Measurements from ENCODE around the gene PRR14. TPM values are rescaled to one million over a fixed set of nuclear protein-coding genes. Genes with fewer than 3 reads are reported as not detected.

The PRR14 gene
- total RNA-seq, 2 donors from 2014 or later = 21.2 to 35.4 TPM

DNA sequence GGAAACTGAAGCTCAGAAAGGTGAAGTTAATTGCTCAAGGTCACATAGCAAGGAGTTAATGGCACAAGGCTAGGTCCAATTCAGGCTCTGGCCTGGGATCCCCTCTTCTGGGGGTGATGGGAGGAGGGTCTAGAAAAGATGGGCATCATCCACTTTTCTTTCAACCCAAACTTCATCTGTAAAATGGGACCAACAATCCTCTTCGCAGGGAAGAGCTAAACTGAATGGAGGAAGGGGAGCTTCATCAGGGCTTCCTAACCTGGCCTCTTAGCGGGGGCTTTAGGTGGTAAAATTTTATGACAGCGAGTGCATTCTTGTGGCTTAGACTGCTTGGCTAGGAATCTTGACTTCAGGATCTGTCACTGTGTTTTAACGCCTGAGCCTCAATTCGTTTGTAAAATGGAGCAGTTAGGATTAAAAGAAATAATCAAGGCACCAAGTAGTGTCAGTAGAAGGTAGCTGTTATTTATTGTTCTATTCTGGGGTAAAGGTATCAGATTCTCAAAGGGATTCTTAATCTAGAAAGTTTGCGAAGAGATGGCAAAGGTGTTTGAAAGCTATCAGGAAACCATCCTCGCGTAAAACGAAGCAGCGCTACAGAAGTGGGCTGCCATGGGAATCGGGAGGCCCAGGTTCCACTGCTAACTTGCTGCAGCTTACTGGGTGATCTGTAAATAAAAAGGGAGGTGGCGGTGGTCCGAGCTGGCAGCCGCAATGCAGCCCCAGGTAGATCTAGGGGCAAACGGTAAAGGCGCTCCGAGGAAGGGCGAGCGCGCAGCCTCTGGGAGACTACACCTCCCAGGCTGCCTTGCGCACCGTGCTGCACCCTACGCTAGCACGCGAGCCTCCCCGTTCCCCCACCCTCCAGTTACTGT is 46.7 kb downstream of the PRR14 start:
- Mint-ChIP-seq H3K4me1 (peaks cover 16% of the 10 kb centered on the region), H3K9me3 (no peaks in the 10 kb centered on the region), H3K27ac (peak overlapping the region; percentile 100), H3K27me3 (ENCODE audit: insufficient read depth) (peaks cover 49% of the 10 kb centered on the region), H3K36me3 (ENCODE audit: low read depth) (peaks cover 17% of the 10 kb centered on the region), H3K4me3 (peak overlapping the region; percentile 81)
- Histone ChIP-seq H3K36me3 (ENCODE audit: control insufficient read depth, insufficient read depth, low read length) (peaks cover 25% of the 10 kb centered on the region), H3K9ac (ENCODE audit: extremely low read depth, low read length, poor library complexity, severe bottlenecking) (peak overlapping the region; percentile 100), H3K27me3 (ENCODE audit: control insufficient read depth, insufficient read depth, low read length, poor library complexity, severe bottlenecking) (peaks cover 22% of the 10 kb centered on the region), H3K4me1 (ENCODE audit: control insufficient read depth, insufficient read depth, low read length) (no peaks in the 10 kb centered on the region), H3K27ac (ENCODE audit: low read depth, low read length) (peak overlapping the region; percentile 100), H3K9me3 (ENCODE audit: control insufficient read depth, low read length) (no peaks in the 10 kb centered on the region), H3K4me3 (ENCODE audit: low read length) (peak overlapping the region; percentile 99)
- DNase-seq = no peak
- 17 to 25% methylated on average over 20 to 26 of the region's 26 CpGs for WGBS, 2 experiments (ENCODE audit: insufficient coverage in 1 of 2, insufficient read length in 1 of 2)
- no peak for TF ChIP-seq CTCF (conservative IDR thresholded peaks at IDR 0.05)

GRCh38 chr16:30698139-30698815 is 47.5 kb downstream of the PRR14 start:
- Histone ChIP-seq H3K36me3 (ENCODE audit: control insufficient read depth, insufficient read depth, low read length) (peaks cover 29% of the 10 kb centered on the region), H3K4me1 (ENCODE audit: control insufficient read depth, insufficient read depth, low read length) (no peaks in the 10 kb centered on the region), H3K9me3 (ENCODE audit: control insufficient read depth, low read length) (no peaks in the 10 kb centered on the region), H3K9ac (ENCODE audit: extremely low read depth, low read length, poor library complexity, severe bottlenecking) (peak overlapping the region; percentile 100), H3K27me3 (ENCODE audit: control insufficient read depth, insufficient read depth, low read length, poor library complexity, severe bottlenecking) (peaks cover 15% of the 10 kb centered on the region), H3K27ac (ENCODE audit: low read depth, low read length) (peak overlapping the region; percentile 100), H3K4me3 (ENCODE audit: low read length) (peak overlapping the region; percentile 99)
- Mint-ChIP-seq H3K27ac (peak overlapping the region; percentile 100), H3K9me3 (no peaks in the 10 kb centered on the region), H3K27me3 (ENCODE audit: insufficient read depth) (peaks cover 41% of the 10 kb centered on the region), H3K4me3 (peak overlapping the region; percentile 81), H3K36me3 (ENCODE audit: low read depth) (peaks cover 21% of the 10 kb centered on the region), H3K4me1 (peaks cover 14% of the 10 kb centered on the region)
- no peak for TF ChIP-seq CTCF (conservative IDR thresholded peaks at IDR 0.05)
- 0% methylated on average over 18 to 74 of the region's 76 CpGs for WGBS, 2 experiments (ENCODE audit: insufficient coverage in 1 of 2, insufficient read length in 1 of 2)
- peak; percentile 99 for DNase-seq

DNA sequence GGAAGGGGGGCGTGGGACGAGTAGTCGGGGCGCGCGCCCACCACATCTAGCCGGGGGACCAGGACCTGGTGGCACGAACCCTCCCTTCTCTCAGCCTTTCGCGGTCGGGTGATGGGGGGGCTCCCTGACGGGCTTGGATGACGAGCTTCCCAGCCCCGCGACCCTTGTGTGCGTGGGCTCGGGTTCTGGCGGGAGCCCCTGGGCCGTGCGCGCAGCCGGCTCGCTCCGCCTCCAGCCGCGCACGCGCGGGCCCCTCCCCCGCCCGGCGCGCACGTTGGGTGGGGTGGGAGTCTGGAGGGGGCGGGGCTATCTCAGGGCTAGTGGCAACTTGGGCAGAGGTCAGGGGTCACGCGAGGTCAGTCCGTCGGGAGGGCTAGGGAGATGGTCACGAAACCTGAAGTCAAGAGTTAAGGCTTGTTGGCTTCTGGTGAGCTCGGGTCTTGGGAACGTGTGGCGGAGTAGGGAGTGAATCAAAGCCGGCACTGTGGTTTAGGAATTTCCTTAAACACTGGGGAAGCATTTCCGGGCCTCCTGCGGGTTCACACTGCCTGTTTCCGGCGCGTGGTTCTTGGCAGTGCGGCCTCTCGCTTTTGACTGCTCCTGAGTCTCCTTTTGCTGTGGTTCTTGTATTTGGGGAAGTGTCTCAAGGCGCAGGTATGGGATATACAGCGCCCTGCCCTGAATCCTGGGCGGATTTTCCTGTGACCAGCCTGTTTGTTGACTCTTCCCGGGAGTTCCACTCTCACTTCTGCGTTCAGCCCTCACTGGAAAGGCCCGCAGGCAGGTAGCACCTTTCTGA is 48.3 kb downstream of the PRR14 start, which contains the start of gene SRCAP:
SRCAP (plus strand) TSS at position 356 of the 799 bp plus-strand sequence. CDS start 1,654 bp downstream, outside the sequence.
- Mint-ChIP-seq H3K4me3 (peak within 1 kb of the TSS; percentile 81), H3K9me3 (no peaks in the 10 kb centered on the region), H3K4me1 (peaks cover 12% of the 10 kb centered on the region), H3K27ac (peak within 1 kb of the TSS; percentile 100), H3K36me3 (ENCODE audit: low read depth) (peaks cover 25% of the 10 kb centered on the region), H3K27me3 (ENCODE audit: insufficient read depth) (peaks cover 34% of the 10 kb centered on the region)
- no peak for TF ChIP-seq CTCF (conservative IDR thresholded peaks at IDR 0.05)
- Histone ChIP-seq H3K27ac (ENCODE audit: low read depth, low read length) (peak within 1 kb of the TSS; percentile 100), H3K9ac (ENCODE audit: extremely low read depth, low read length, poor library complexity, severe bottlenecking) (peak within 1 kb of the TSS; percentile 100), H3K9me3 (ENCODE audit: control insufficient read depth, low read length) (no peaks in the 10 kb centered on the region), H3K36me3 (ENCODE audit: control insufficient read depth, insufficient read depth, low read length) (peaks cover 33% of the 10 kb centered on the region), H3K4me1 (ENCODE audit: control insufficient read depth, insufficient read depth, low read length) (no peaks in the 10 kb centered on the region), H3K4me3 (ENCODE audit: low read length) (peak within 1 kb of the TSS; percentile 99), H3K27me3 (ENCODE audit: control insufficient read depth, insufficient read depth, low read length, poor library complexity, severe bottlenecking) (peaks cover 9% of the 10 kb centered on the region)
- DNase-seq = peak; percentile 94
- WGBS, 2 experiments (ENCODE audit: insufficient coverage in 1 of 2, insufficient read length in 1 of 2) = 1 to 3% methylated on average over 22 to 56 of the region's 57 CpGs

Measured in endodermal cell (in vitro differentiated cells).